BJ (cell line): ENCODE data around the gene TMC1. TPM values are rescaled to one million over a fixed set of nuclear protein-coding genes. Genes with fewer than 3 reads are reported as not detected.

Experiments
- CTCF ChIA-PET: fragments of 350-600 bp; formaldehyde crosslinking; extraction: SDS; loops from one replicate; lab custom pipeline; 2021; ENCODE audit warnings: antibody characterized with exemption, inconsistent platforms; lab: Yijun Ruan, JAX
- POLR2A ChIA-PET: fragments of 300-600 bp; sonication (Branson Sonifier 250); formaldehyde crosslinking; extraction: SDS; loops from one replicate; lab custom pipeline; 2021; ENCODE audit warnings: antibody characterized with exemption; lab: Charles Lee
- DNase-seq: peaks from one replicate; pipeline ENCODE4 v3.0.0-alpha.2; 2011; ENCODE audit warnings: low read depth
- H3K27me3 ChIP-seq: 2 replicates; pipeline ENCODE4 v1.6.0; 2011; ENCODE audit warnings: low read length; ENCODE audit not compliant: control insufficient read depth, insufficient read depth
- H3K36me3 ChIP-seq: 2 replicates; pipeline ENCODE4 v1.5.1; 2011; ENCODE audit warnings: low read length; ENCODE audit not compliant: control insufficient read depth, insufficient read depth
- H3K4me3 ChIP-seq: 2 replicates; pipeline ENCODE4 v1.5.1; 2011; ENCODE audit warnings: low read depth, mild to moderate bottlenecking, control low read depth, low read length
- polyA plus RNA-seq: library from polyadenylated mRNA; depleted of rRNA; stranded (reverse); fragments of >200 nt; gene quantifications from 2 replicates; pipeline ENCODE4 v1.2.3, GENCODE V29; 2011
- TF ChIP-seq, protein P1 (sequence below): IDR thresholded peaks from 2 replicates; pipeline ENCODE4 v1.5.1; 2011; ENCODE audit warnings: low read depth, mild to moderate bottlenecking, control low read depth, inconsistent platforms, low read length, moderate library complexity; ENCODE audit not compliant: insufficient read depth

The TMC1 gene
- polyA plus RNA-seq, 1 experiment, result 1.2 TPM

DNA sequence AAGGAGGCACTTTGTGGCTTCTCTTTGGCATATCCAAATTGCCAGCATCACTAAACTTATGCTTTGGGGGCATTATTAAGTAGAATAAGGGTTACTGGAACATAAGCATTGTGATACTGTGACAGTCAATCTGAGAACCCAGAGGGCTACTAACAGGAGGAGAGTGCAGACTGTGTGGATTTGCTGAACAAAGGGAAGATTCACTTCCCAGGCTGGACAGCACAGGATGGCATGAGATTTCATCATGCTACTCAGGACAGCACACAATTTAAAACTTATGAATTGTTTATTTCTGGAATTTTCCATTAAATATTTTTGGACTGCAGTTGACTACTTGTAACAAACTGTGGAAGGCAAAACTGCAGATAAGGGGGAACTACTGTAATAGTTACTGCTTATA is 212.5 kb downstream of the TMC1 start:
- DNase-seq, result no peak

DNA sequence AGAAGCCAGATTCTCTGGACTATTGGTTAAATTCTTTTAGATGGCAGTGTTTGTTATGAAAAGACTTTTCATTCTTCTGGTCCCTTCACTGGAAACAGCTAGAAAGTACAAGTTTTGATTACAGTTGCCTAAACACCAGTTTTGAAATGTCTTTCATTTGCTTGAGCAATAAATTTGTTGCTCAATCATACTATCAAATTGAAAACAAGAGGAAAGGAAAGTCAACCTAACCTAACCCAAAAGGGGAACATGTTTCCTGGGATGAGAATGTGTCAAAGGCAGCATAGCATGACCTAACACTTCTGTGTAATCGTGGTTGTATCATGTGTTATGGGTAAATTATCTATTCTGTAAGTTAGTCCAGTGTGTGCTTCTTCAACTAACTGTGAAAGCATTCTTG is 213.2 kb downstream of the TMC1 start:
- no peaks in the 10 kb centered on the region; the same call in 1 of the 2 replicates for H3K27me3 ChIP-seq
- H3K36me3 ChIP-seq, result no peaks in the 10 kb centered on the region
- TF ChIP-seq, protein P1, sequence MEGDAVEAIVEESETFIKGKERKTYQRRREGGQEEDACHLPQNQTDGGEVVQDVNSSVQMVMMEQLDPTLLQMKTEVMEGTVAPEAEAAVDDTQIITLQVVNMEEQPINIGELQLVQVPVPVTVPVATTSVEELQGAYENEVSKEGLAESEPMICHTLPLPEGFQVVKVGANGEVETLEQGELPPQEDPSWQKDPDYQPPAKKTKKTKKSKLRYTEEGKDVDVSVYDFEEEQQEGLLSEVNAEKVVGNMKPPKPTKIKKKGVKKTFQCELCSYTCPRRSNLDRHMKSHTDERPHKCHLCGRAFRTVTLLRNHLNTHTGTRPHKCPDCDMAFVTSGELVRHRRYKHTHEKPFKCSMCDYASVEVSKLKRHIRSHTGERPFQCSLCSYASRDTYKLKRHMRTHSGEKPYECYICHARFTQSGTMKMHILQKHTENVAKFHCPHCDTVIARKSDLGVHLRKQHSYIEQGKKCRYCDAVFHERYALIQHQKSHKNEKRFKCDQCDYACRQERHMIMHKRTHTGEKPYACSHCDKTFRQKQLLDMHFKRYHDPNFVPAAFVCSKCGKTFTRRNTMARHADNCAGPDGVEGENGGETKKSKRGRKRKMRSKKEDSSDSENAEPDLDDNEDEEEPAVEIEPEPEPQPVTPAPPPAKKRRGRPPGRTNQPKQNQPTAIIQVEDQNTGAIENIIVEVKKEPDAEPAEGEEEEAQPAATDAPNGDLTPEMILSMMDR, result no peak
- H3K4me3 ChIP-seq, result no peak overlapping the region
- DNase-seq, result no peak
- ChIA-PET POLR2A (no interaction called here), CTCF (interaction anchor here (1.0 kb wide), 1 partner anchor 16 kb away, joined by 3 read pairs; no protein-coding TSS in a partner anchor)

More for the DNA sequence above, 212.5 kb downstream of the TMC1 start:
- TF ChIP-seq, protein P1, result no peak
- no peak overlapping the region for H3K4me3 ChIP-seq
- ChIA-PET CTCF (no interaction called here), POLR2A (no interaction called here)
- H3K27me3 ChIP-seq, result no peaks in the 10 kb centered on the region
- H3K36me3 ChIP-seq, result no peaks in the 10 kb centered on the region

DNA sequence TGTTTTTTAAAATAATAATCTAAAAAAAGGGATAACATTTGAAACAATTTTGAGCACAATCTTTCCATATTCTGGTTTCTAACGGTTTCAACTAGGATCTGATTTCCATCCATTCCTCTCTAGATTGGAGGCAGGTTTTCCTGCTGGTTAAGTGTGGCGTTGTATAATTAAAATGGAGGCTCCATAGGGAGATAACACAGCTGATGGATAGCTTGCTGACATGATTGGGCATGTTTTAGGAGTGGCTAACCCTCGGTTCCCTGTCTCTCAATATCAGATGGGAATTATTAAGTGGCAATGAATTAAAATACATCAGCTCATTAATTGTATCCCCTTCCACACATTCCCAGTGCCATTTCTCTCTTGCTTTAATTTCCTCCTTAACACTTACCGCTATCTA is 222.4 kb downstream of the TMC1 start:
- POLR2A ChIA-PET, result no interaction called here
- TF ChIP-seq, protein P1, result no peak
- Histone ChIP-seq H3K27me3 (no peaks in the 10 kb centered on the region; the same call in 1 of the 2 replicates), H3K4me3 (no peak overlapping the region), H3K36me3 (no peaks in the 10 kb centered on the region)
- CTCF ChIA-PET, result no interaction called here
- DNase-seq, result no peak

DNA sequence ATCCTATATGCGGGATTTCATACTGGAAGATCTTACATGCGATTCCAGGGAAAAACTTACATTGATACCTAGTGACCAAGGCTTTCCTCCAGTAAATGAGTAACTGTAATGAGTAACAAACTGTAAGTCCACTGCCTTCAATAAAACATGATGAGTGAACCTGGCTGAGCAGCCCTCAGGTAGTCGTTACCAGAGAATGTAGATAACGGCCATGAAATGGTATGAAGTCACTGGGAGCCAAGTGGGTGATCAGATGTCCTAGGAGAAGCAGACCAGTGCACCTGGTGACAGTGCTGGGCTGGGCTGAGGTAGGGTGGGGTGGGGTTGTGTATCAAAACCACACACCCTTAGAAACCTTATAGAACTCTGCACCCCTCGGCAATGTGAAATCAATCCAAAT is 227.9 kb downstream of the TMC1 start:
- Histone ChIP-seq H3K4me3 (no peak overlapping the region), H3K36me3 (no peaks in the 10 kb centered on the region), H3K27me3 (no peaks in the 10 kb centered on the region)
- CTCF ChIA-PET, result no interaction called here
- DNase-seq, result no peak
- TF ChIP-seq, protein P1, result no peak
- POLR2A ChIA-PET, result no interaction called here

DNA sequence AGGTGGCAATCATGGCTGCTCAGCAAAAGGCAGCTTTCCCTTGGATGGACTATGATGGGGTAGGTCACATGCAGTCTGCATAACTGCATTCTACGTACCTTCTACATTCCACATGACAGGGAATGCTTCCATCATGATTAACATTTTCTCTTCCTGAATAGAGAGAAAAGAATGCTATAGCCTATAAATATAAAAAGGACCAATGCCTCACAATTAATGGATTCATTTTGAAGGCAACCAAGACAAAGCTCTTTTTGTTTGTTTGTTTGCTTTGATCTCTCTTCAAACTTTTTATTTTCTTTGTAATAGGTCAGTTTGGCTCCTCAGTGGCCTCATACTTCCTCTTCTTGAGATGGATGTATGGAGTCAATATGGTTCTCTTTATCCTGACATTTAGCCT is 230.1 kb downstream of the TMC1 start:
- no peaks in the 10 kb centered on the region for H3K36me3 ChIP-seq
- no peaks in the 10 kb centered on the region for H3K27me3 ChIP-seq
- DNase-seq, result no peak
- TF ChIP-seq, protein P1, result no peak
- CTCF ChIA-PET, result interaction anchor here (0.8 to 4.0 kb wide), 5 partner anchors 17 to 477 kb away, joined by 3 to 39 read pairs (median 3); no protein-coding TSS in a partner anchor
- POLR2A ChIA-PET, result no interaction called here
- H3K4me3 ChIP-seq, result no peak overlapping the region
